ENCODE measurements around the gene ZNF580.
A peak's percentile ranks its signal among the peaks of the same experiment; 100 is the strongest.

Gene ZNF580

GRCh38 chr19:55640577-55641425 is at the start of gene ZNF580:
Gene ZNF580 (plus strand): TSS chr19:55641002. CDS start chr19:55642509, 1,507 bp downstream.
- H3K27me3 ChIP-seq (ENCODE audit: insufficient read depth, low read depth, severe bottlenecking) = no peaks in the 10 kb centered on the region

GRCh38 chr19:55591555-55591954 is 49.2 kb upstream of the ZNF580 start:
- Histone ChIP-seq H3K36me3 (peaks cover 35% of the 10 kb centered on the region), H3K27me3 (ENCODE audit: insufficient read depth, low read depth, severe bottlenecking) (no peaks in the 10 kb centered on the region), H3K9me3 (ENCODE audit: severe bottlenecking) (no peaks in the 10 kb centered on the region), H3K4me3 (ENCODE audit: low read depth, low read length) (no peak overlapping the region), H3K27ac (no peak overlapping the region)
- no peak for TF ChIP-seq CTCF (IDR thresholded peaks at IDR 0.05; ENCODE audit: low read depth, low read length)
- no peak for DNase-seq

More at GRCh38 chr19:55640577-55641425, at the start of gene ZNF580:
- peaks cover 18% of the 10 kb centered on the region for H3K36me3 ChIP-seq
- H3K4me3 ChIP-seq (ENCODE audit: low read depth, low read length) = peak within 1 kb of the TSS; percentile 87
- H3K27ac ChIP-seq = peak within 1 kb of the TSS; percentile 92
- no peak for TF ChIP-seq CTCF (IDR thresholded peaks at IDR 0.05; ENCODE audit: low read depth, low read length)
- DNase-seq = peak; percentile 68
- no peaks in the 10 kb centered on the region for H3K9me3 ChIP-seq (ENCODE audit: severe bottlenecking)

GRCh38 chr19:55592391-55593090 is 48.3 kb upstream of the ZNF580 start:
- Histone ChIP-seq H3K36me3 (peaks cover 45% of the 10 kb centered on the region), H3K4me3 (ENCODE audit: low read depth, low read length) (no peak overlapping the region)
- no peak for TF ChIP-seq CTCF (IDR thresholded peaks at IDR 0.05; ENCODE audit: low read depth, low read length)

GRCh38 chr19:55593096-55593772 is 47.6 kb upstream of the ZNF580 start:
- TF ChIP-seq CTCF (IDR thresholded peaks at IDR 0.05; ENCODE audit: low read depth, low read length) = no peak

More at GRCh38 chr19:55592391-55593090, 48.3 kb upstream of the ZNF580 start:
- Histone ChIP-seq H3K27ac (no peak overlapping the region), H3K27me3 (ENCODE audit: insufficient read depth, low read depth, severe bottlenecking) (no peaks in the 10 kb centered on the region), H3K9me3 (ENCODE audit: severe bottlenecking) (no peaks in the 10 kb centered on the region)
- no peak for DNase-seq

GRCh38 chr19:55594996-55595545 is 45.7 kb upstream of the ZNF580 start:
- peaks cover 50% of the 10 kb centered on the region for H3K36me3 ChIP-seq
- no peak for DNase-seq
- H3K4me3 ChIP-seq (ENCODE audit: low read depth, low read length) = no peak overlapping the region
- H3K27me3 ChIP-seq (ENCODE audit: insufficient read depth, low read depth, severe bottlenecking) = no peaks in the 10 kb centered on the region
- no peak for TF ChIP-seq CTCF (IDR thresholded peaks at IDR 0.05; ENCODE audit: low read depth, low read length)
- H3K9me3 ChIP-seq (ENCODE audit: severe bottlenecking) = no peaks in the 10 kb centered on the region
- H3K27ac ChIP-seq = no peak overlapping the region

More at GRCh38 chr19:55593096-55593772, 47.6 kb upstream of the ZNF580 start:
- Histone ChIP-seq H3K4me3 (ENCODE audit: low read depth, low read length) (no peak overlapping the region), H3K9me3 (ENCODE audit: severe bottlenecking) (no peaks in the 10 kb centered on the region), H3K27me3 (ENCODE audit: insufficient read depth, low read depth, severe bottlenecking) (no peaks in the 10 kb centered on the region), H3K27ac (no peak overlapping the region), H3K36me3 (peaks cover 50% of the 10 kb centered on the region)
- no peak for DNase-seq

Data from WERI-Rb-1 (cell line).